HUES6 (cell line): Measurements from ENCODE around the gene LRRTM4.

Experiments used
- H3K27ac ChIP-seq: 2 replicates; pipeline ENCODE4 v1.7.0; 2013; ENCODE audit warnings: low read depth, mild to moderate bottlenecking, low read length, inconsistent platforms
- H3K27me3 ChIP-seq: 2 replicates; pipeline ENCODE4 v1.6.1; 2013; ENCODE audit warnings: low read length; ENCODE audit not compliant: control insufficient read depth, insufficient read depth
- H3K36me3 ChIP-seq: 2 replicates; pipeline ENCODE4 v1.6.1; 2013; ENCODE audit warnings: low read length; ENCODE audit not compliant: control insufficient read depth, insufficient read depth
- H3K4me1 ChIP-seq: 2 replicates; pipeline ENCODE4 v1.6.1; 2013; ENCODE audit warnings: low read length; ENCODE audit not compliant: control insufficient read depth, insufficient read depth
- H3K4me3 ChIP-seq: 2 replicates; pipeline ENCODE4 v1.5.1; 2013; ENCODE audit warnings: low read depth, low read length
- H3K9ac ChIP-seq: one replicate; pipeline ENCODE4 v1.6.1; 2013; ENCODE audit warnings: mild to moderate bottlenecking, low read length
- H3K9me3 ChIP-seq: 2 replicates; pipeline ENCODE4 v1.6.1; 2013; ENCODE audit warnings: low read depth, low read length; ENCODE audit not compliant: control insufficient read depth, insufficient read depth

Gene LRRTM4

DNA sequence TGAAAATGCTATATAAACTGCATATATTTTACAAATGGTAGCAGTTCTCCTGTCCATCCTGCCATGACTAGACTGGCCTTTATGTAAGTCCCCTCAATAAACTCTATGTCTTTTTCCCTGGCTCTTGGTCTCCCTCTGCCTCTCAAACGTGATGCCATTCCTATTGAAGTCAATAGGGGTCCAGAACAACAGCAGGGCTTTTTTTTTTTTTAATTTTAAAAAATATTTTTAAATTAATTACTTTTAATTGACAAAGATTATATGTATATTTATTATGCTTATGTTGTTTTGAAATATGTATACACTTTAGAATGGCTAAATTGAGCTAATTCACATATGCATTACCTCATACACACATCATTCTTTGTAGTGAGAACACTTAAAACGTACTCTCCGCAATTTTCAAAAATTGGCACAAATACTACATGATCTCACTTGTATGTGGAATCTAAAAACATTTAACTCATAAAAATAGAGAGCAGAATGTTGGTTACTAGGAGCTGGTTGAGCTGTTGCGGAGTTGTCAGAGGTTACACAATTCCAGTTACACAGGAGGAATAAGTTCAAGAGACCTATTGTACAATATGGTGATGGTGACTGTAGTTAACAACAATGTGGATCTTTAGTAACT lies 123.1 kb downstream of the LRRTM4 start:
- no peaks in the 10 kb centered on the region for H3K9me3 ChIP-seq
- no peak overlapping the region for H3K9ac ChIP-seq
- no peak overlapping the region for H3K27ac ChIP-seq
- no peak overlapping the region for H3K4me3 ChIP-seq
- H3K27me3 ChIP-seq = no peaks in the 10 kb centered on the region
- no peaks in the 10 kb centered on the region for H3K36me3 ChIP-seq
- peaks cover 22% of the 10 kb centered on the region for H3K4me1 ChIP-seq

DNA sequence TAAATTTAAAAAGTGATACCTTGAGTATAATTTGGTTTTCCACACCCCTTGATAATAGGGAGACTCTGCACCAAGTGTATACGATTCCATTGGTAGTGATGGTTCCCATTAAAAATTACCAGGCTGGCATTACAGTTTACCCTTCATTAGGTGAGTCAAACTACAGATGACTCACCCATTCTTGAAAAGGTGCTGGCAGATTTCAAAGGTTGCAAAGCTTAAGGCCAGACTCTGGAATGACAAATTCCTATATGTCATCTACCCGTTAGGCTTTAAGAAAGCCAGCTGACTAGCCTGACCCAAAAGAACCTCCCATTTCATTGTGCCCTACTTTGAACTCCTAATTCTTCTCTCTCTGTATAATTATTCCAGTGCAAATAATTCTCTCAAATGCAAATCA lies 124.4 kb downstream of the LRRTM4 start:
- Histone ChIP-seq H3K4me1 (peaks cover 30% of the 10 kb centered on the region), H3K27ac (no peak overlapping the region), H3K4me3 (no peak overlapping the region), H3K36me3 (no peaks in the 10 kb centered on the region), H3K9ac (no peak overlapping the region), H3K9me3 (no peaks in the 10 kb centered on the region), H3K27me3 (no peaks in the 10 kb centered on the region)

DNA sequence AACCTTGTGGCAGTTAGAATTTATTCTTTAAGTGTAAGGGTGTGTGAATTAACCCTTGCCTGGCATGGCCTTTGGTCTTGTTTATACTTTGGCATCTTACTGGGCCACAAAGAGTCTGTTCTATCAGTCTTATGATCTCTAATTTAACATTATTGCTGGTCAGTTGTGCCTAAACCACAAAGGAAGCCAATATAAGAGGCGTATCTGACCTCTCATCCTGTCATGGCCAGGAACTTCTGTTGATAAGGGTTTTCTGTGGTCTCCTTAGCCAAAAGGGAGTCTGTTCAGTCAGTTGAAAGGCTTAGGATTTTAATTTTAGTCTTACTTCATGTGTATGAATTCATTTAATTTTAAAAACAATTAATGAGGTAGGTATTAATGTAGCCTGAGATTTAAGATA lies 127.2 kb downstream of the LRRTM4 start:
- no peak overlapping the region for H3K9ac ChIP-seq
- peaks cover 33% of the 10 kb centered on the region for H3K4me1 ChIP-seq
- no peaks in the 10 kb centered on the region for H3K9me3 ChIP-seq
- no peaks in the 10 kb centered on the region for H3K27me3 ChIP-seq
- no peaks in the 10 kb centered on the region for H3K36me3 ChIP-seq
- no peak overlapping the region for H3K4me3 ChIP-seq
- H3K27ac ChIP-seq = no peak overlapping the region

DNA sequence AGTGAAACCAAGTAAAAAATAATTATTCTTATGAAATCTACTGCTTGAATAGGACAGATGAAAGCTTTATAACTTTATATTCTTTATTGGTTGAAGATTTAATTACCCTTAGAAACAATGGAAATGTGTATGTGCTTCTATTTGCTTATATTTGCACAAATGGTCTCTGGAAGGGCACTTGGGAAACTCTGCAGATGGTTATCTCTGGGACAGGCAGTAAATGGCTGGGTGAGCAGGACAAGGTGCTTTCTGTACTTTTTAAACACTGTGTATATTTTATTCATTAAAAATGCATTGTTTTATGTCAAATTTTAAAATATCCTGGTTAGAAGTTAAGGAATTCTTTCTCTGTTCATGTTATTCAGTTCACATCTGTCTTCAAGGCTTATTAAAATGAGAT lies 131.1 kb downstream of the LRRTM4 start:
- Histone ChIP-seq H3K4me1 (peaks cover 39% of the 10 kb centered on the region), H3K4me3 (no peak overlapping the region), H3K27ac (no peak overlapping the region), H3K27me3 (no peaks in the 10 kb centered on the region), H3K36me3 (no peaks in the 10 kb centered on the region), H3K9ac (no peak overlapping the region), H3K9me3 (no peaks in the 10 kb centered on the region)

DNA sequence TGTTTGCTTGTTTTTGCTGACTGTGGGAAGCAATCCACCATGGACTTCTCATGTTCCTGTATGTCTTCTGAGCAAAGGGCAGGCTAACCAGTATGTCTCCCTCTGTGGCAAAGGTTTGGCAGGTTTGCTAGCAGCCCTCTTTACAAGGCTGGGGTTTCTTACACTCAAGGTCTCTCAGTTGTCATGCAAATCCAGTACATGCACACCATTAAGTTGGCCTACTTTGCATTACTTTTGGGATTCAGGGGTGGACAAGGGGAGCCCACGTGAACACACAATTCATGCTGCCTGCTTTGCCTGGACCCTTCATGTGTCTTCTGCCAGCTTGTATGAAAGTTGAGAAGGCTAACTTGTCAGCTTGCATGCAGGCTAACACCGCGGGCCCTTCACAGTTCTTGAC lies 134.9 kb downstream of the LRRTM4 start:
- no peaks in the 10 kb centered on the region for H3K36me3 ChIP-seq
- H3K4me3 ChIP-seq = no peak overlapping the region
- no peak overlapping the region for H3K27ac ChIP-seq
- H3K4me1 ChIP-seq = peaks cover 20% of the 10 kb centered on the region
- no peaks in the 10 kb centered on the region for H3K9me3 ChIP-seq
- H3K27me3 ChIP-seq = no peaks in the 10 kb centered on the region
- no peak overlapping the region for H3K9ac ChIP-seq

DNA sequence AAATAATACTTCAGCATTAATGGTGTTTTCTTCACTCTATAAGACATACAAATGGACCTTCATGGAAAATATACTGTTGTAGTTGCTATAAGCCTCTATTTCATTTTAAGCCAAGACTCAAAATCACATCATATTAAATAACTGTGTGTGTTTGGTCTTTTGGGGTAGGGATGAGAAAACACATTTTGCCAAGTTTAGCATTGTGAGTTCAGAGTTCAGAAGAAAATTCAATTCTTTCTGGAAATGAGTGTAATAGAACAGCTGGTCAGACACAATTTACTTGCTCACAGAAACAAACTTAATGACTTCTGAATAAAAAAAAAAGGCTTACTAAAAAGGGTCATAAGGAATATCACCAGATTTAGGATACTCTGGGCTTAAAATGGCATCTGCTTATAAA lies 149.5 kb downstream of the LRRTM4 start:
- H3K4me3 ChIP-seq = no peak overlapping the region
- no peaks in the 10 kb centered on the region for H3K9me3 ChIP-seq
- no peak overlapping the region for H3K27ac ChIP-seq
- H3K27me3 ChIP-seq = no peaks in the 10 kb centered on the region
- H3K4me1 ChIP-seq = no peaks in the 10 kb centered on the region
- no peak overlapping the region for H3K9ac ChIP-seq
- no peaks in the 10 kb centered on the region for H3K36me3 ChIP-seq

DNA sequence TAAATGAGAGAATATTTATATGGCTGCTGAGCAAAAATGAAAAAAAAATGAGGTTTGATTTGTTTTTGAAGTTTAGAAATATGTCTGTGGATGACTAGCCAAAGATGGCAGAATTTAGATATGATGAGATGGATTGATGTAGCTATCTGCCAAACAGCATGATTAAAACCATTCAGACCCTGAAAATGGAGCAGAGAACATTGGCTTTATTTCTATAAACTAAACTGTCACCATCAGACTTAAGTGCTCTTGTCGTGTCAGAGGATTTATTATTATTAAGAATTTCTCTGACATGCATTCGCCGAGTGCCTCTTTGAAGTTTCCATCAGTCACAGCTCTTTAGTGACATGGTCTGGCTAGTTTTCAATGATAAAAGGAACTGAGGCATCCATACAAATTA lies 151.7 kb downstream of the LRRTM4 start:
- Histone ChIP-seq H3K27ac (no peak overlapping the region), H3K36me3 (no peaks in the 10 kb centered on the region), H3K4me3 (no peak overlapping the region), H3K27me3 (no peaks in the 10 kb centered on the region), H3K4me1 (no peaks in the 10 kb centered on the region), H3K9me3 (no peaks in the 10 kb centered on the region), H3K9ac (no peak overlapping the region)

DNA sequence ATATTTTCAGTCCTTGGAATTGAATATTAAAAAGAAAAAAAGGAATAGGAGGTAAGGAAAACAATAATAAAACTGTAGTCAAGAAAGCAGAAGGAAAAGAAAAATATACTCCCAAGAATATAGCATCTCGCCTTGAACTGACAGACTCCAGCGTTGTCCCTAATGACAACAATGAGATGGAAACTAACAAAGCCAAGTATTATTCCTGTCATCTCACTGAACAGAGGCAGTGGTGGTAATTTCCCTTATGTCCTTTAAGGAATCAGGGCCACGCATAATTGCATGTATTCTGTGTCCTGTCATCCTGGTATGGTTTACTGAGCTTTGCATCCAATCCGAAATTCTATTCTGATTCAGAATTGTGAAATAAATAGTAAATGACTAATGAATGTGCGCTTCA lies 158.9 kb downstream of the LRRTM4 start:
- no peaks in the 10 kb centered on the region; the same call in 1 of the 2 replicates for H3K4me1 ChIP-seq
- no peaks in the 10 kb centered on the region for H3K9me3 ChIP-seq
- H3K9ac ChIP-seq = no peak overlapping the region
- H3K36me3 ChIP-seq = no peaks in the 10 kb centered on the region
- no peak overlapping the region for H3K4me3 ChIP-seq
- H3K27me3 ChIP-seq = no peaks in the 10 kb centered on the region
- H3K27ac ChIP-seq = no peak overlapping the region

DNA sequence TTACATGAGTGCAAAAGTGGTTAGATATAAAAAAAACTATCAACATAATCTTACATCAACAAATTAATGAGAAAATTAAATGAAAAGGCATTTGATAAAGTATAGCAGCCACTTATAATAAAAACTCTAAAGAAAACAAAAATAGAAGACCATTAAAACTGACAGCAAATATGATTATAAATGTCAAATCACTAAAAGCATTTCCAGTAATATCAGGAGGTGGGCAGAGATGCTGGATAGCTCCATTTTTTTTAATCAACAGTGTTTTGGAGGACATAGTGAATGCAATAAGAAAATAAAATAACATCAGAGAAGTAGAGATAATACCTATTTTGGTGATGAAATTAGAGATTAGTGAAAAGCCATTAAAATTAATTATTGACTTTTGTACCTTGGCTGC lies 173.4 kb downstream of the LRRTM4 start:
- no peaks in the 10 kb centered on the region for H3K4me1 ChIP-seq
- H3K4me3 ChIP-seq = no peak overlapping the region
- no peaks in the 10 kb centered on the region for H3K27me3 ChIP-seq
- no peaks in the 10 kb centered on the region for H3K9me3 ChIP-seq
- no peaks in the 10 kb centered on the region for H3K36me3 ChIP-seq
- H3K9ac ChIP-seq = no peak overlapping the region
- no peak overlapping the region for H3K27ac ChIP-seq

DNA sequence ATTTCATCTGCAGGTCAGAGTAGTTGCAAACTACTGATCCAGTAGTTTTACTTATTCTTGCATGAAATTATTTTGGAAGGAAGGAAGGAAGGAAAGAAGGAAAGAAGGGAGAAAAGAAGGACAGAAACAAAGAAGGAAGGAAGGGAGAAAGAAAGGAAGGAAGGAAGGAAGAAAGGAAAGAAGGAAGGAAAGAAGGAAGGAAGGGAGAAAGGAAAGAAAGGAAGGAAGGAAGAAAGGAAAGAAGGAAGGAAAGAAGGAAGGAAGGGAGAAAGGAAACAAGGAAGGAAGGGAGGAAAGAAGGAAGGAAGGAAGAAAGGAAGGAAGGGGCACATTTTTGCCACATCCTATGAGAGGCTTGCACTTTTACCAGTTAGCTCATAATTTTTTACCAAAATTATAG lies 186.2 kb downstream of the LRRTM4 start:
- H3K9ac ChIP-seq = no peak overlapping the region
- no peaks in the 10 kb centered on the region for H3K36me3 ChIP-seq

DNA sequence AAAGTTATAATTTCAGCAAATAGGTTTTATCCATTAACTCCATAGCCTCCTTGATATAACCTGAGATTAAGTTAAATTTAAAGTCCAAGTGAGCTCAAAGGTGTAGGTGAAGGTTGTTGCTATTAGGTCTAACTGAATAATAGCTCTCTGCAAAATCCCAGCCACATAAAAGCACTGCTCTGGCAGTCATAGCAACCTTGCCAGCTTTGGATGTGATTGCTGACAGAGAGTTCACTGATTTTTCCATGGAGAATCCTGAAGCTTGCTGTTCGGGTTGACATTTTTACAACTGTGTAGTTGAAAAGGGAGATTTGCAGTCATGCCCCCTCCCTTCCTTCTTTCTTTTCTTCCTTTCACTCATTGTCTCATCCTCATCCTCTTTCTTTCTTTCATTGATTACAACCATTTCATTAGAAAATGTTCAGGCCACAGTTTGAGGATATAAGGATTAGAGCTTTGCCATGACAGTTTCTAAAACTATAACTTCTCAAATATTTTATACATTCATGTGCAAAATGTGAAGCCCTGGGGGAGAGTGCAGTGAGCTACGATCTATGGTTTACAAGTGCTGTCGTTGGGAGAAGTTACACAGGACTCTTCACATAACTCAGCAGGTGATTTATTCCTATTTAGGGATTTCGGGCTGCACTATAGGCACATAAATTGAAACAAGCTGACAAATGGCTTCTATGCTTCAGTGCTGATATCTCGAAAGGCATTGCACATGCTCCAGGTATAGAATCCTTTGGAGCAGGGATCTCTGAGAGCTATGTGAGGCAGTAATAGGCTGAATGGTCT lies 193.8 kb downstream of the LRRTM4 start:
- H3K9ac ChIP-seq = no peak overlapping the region
- no peaks in the 10 kb centered on the region for H3K36me3 ChIP-seq
- H3K9me3 ChIP-seq = peaks cover 7% of the 10 kb centered on the region
- H3K4me3 ChIP-seq = no peak overlapping the region
- H3K27ac ChIP-seq = no peak overlapping the region
- no peaks in the 10 kb centered on the region for H3K27me3 ChIP-seq
- H3K4me1 ChIP-seq = peaks cover 23% of the 10 kb centered on the region

More for the DNA sequence above, 186.2 kb downstream of the LRRTM4 start:
- peaks cover 34% of the 10 kb centered on the region for H3K9me3 ChIP-seq
- no peaks in the 10 kb centered on the region for H3K27me3 ChIP-seq
- H3K27ac ChIP-seq = no peak overlapping the region
- no peaks in the 10 kb centered on the region for H3K4me1 ChIP-seq
- no peak overlapping the region for H3K4me3 ChIP-seq
